Thyroid gland (tissue), 4 donors: ENCODE data around the gene ADAMTS2.

ENCODE experiments used
- POLR2A ChIP-seq, 2 donors: fragments of 450-650 bp; IDR thresholded peaks; one replicate each; pipeline ENCODE4 v1.6.1; 2017; ENCODE audit warnings: antibody characterized with exemption in 2 of 2, mild to moderate bottlenecking in 2 of 2, moderate library complexity in 1 of 2
- TF ChIP-seq, protein P1 (sequence below), 6 experiments: fragments of 200-600 bp in 3 of 6; fragments of 450-650 bp in 3 of 6; sonication (generic) in 3 of 6; IDR thresholded peaks; one replicate each; pipeline ENCODE4 v1.5.1; 2016 to 2019; ENCODE audit warnings: antibody characterized with exemption in 6 of 6, mild to moderate bottlenecking in 2 of 6, inconsistent platforms in 1 of 6, moderate library complexity in 1 of 6

DNA sequence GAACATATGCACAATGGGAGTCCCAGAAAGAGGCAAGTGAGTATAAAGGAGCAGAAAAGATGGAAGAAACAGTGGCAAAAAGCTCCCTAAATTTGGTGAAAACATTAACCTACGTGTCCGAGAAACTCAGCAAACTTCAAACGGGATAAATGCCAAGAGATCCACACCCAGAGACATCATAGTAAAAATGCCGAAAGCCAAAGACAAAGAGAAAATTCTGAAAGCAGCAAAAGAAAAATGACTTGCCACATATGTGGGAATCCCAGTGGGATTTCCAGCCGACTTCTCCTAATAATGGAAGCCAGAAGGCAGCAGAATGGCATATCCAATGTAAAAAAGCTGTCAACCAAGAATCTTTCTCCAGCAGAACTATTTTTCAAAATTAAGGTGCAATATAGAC is 101.2 kb downstream of the ADAMTS2 start:
- TF ChIP-seq, protein P1, sequence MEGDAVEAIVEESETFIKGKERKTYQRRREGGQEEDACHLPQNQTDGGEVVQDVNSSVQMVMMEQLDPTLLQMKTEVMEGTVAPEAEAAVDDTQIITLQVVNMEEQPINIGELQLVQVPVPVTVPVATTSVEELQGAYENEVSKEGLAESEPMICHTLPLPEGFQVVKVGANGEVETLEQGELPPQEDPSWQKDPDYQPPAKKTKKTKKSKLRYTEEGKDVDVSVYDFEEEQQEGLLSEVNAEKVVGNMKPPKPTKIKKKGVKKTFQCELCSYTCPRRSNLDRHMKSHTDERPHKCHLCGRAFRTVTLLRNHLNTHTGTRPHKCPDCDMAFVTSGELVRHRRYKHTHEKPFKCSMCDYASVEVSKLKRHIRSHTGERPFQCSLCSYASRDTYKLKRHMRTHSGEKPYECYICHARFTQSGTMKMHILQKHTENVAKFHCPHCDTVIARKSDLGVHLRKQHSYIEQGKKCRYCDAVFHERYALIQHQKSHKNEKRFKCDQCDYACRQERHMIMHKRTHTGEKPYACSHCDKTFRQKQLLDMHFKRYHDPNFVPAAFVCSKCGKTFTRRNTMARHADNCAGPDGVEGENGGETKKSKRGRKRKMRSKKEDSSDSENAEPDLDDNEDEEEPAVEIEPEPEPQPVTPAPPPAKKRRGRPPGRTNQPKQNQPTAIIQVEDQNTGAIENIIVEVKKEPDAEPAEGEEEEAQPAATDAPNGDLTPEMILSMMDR (IDR thresholded peaks at IDR 0.05) = no peak
- TF ChIP-seq POLR2A (IDR thresholded peaks at IDR 0.05) = no peak
